Psoas muscle (tissue), 8 donors: Measurements from ENCODE around the gene HLA-DQA1. TPM values are rescaled to one million over a fixed set of nuclear protein-coding genes. Genes with fewer than 3 reads are reported as not detected.

Source experiments
- ATAC-seq, 4 donors: fragments of 200-7000 bp; cut with Tn5 transposase; one replicate each; pipeline ENCODE4 v1.9.1; 2020; ENCODE audit warnings: moderate library complexity in 3 of 4, mild to moderate bottlenecking in 2 of 4
- DNase-seq, 2 donors: peaks; one replicate each; pipeline ENCODE4 v3.0.0-alpha.2; 2020
- H3K27ac ChIP-seq: fragments of 200-600 bp; one replicate; pipeline ENCODE4 v1.8.0; 2022
- H3K27me3 ChIP-seq, 3 donors: fragments of 200-600 bp in 1 of 3; one replicate each; pipeline versions ENCODE4 v1.6.1 to v1.8.0; 2013 to 2022; ENCODE audit warnings: low read length in 2 of 3, mild to moderate bottlenecking in 2 of 3, moderate library complexity in 1 of 3; ENCODE audit not compliant: insufficient read depth in 3 of 3
- H3K36me3 ChIP-seq, 2 donors: fragments of 200-600 bp in 1 of 2; one replicate each; pipeline versions ENCODE4 v1.6.1 to v1.8.0; 2013 to 2022; ENCODE audit warnings: low read depth in 1 of 2, mild to moderate bottlenecking in 1 of 2, moderate library complexity in 1 of 2; ENCODE audit not compliant: insufficient read depth in 1 of 2
- H3K4me1 ChIP-seq: fragments of 200-600 bp; one replicate; pipeline ENCODE4 v1.8.0; 2022
- H3K4me3 ChIP-seq: fragments of 200-600 bp; one replicate; pipeline ENCODE4 v1.8.0; 2022; ENCODE audit warnings: mild to moderate bottlenecking
- H3K9me3 ChIP-seq: fragments of 200-600 bp; one replicate; pipeline ENCODE4 v1.8.0; 2022
- WGBS, 3 donors: extraction: QIAGEN DNeasy Blood & Tissue Kit; methylation state at CpG; one replicate each; pipeline versions ENCODE4 v1.1.6 to v1.1.7; 2013; 5-methylcytosine and 5-hydroxymethylcytosine counted together
- intact Hi-C, 2 donors: fragments of 100-400 bp; cut with DNase I; formaldehyde crosslinking; loops; one replicate each; pipeline versions ENCODE4 v1.11.0 to v1.14.2; 2022
- polyA plus RNA-seq, 3 donors: library from polyadenylated mRNA; stranded (reverse); fragments of 200-250 nt; gene quantifications; one replicate each; pipeline ENCODE4 v1.2.3, GENCODE V29; 2013
- total RNA-seq, 4 donors: library from RNA; stranded (reverse); fragmentation: NEBNext Ultra II Directional in 2 of 4; extraction: Animal tissue kit (Norgen Biotek cat#: 25700) in 2 of 4; gene quantifications; one replicate each; pipeline versions ENCODE4 v1.2.1 to v1.2.4, GENCODE V29; 2021 to 2023
- TF ChIP-seq, protein P1 (sequence below): fragments of 200-600 bp; IDR thresholded peaks from one replicate; pipeline ENCODE4 v1.8.0; 2022; ENCODE audit warnings: antibody characterized with exemption
- donor health status: healthy with polysubstance abuse.
- donor health status: DM: no; HTN: no; CAD: no; lungs with moderate emphysema.
- donor health status: Bipolar disorder and iron deficiency.
- donor health status: healthy.
- donor health status: DM: yes; HTN: yes; CAD: no.
- donor health status: DM: no; HTN: no; CAD: no.
- donor health status: DM: no; HTN: no; CAD: no.
- donor health status: DM: yes; HTN: yes; CAD: no.

The HLA-DQA1 gene
- total and polyA plus RNA-seq, 7 donors = 1.3 to 7.8 (median 5.9) TPM

DNA sequence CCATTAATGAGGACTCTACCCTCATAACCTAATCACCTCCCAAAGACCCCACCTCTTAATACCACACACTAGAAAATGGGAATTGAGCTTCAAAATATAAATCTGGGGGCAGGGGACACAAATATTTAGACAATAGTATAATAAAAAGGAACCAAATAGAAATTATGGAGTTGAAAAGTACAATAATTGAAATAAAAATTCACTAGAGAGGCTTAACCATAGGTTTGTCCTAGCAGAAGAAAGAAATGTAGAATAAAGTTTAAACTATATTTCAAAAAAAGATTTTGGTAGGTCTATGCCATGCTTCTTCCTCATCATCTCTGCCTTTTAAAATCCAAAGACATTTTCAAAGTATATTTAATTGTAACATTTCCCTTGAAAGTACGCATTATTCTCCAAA, 19.5 kb upstream of the HLA-DQA1 start:
- WGBS, 3 donors = 41 to 97% (median 47%) methylated on average over 1 of the region's 1 CpG
- DNase-seq = no peak
- H3K27ac ChIP-seq = no peak overlapping the region
- no peaks in the 10 kb centered on the region for H3K4me1 ChIP-seq
- no peaks in the 10 kb centered on the region for H3K9me3 ChIP-seq
- no peak overlapping the region for H3K4me3 ChIP-seq
- no peaks in the 10 kb centered on the region for H3K27me3 ChIP-seq
- TF ChIP-seq, protein P1, sequence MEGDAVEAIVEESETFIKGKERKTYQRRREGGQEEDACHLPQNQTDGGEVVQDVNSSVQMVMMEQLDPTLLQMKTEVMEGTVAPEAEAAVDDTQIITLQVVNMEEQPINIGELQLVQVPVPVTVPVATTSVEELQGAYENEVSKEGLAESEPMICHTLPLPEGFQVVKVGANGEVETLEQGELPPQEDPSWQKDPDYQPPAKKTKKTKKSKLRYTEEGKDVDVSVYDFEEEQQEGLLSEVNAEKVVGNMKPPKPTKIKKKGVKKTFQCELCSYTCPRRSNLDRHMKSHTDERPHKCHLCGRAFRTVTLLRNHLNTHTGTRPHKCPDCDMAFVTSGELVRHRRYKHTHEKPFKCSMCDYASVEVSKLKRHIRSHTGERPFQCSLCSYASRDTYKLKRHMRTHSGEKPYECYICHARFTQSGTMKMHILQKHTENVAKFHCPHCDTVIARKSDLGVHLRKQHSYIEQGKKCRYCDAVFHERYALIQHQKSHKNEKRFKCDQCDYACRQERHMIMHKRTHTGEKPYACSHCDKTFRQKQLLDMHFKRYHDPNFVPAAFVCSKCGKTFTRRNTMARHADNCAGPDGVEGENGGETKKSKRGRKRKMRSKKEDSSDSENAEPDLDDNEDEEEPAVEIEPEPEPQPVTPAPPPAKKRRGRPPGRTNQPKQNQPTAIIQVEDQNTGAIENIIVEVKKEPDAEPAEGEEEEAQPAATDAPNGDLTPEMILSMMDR = no peak
- no peaks in the 10 kb centered on the region for H3K36me3 ChIP-seq
- ATAC-seq = no peak
- intact Hi-C loops = no loop called here

DNA sequence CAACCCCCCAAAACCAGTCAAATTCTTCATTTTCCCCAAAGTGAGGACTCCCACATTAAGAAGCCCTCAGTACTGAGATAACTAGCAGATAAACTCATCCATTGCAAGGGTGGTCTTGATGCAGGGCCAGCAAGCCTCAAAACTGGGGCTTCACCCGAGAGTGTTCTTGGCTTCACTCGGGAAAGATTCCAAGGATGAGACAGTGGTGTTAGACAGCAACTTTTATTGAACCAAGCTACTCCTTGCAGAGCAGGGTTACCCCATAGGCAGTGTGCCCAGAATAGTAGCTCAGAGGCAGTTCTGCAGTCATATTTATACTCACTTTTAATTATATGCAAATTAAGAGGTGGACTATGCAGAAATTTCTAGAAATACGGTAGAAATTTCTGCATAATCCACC, 15.8 kb upstream of the HLA-DQA1 start:
- H3K4me1 ChIP-seq = no peaks in the 10 kb centered on the region
- no peak overlapping the region for H3K27ac ChIP-seq
- no peaks in the 10 kb centered on the region for H3K9me3 ChIP-seq
- no peaks in the 10 kb centered on the region for H3K36me3 ChIP-seq
- DNase-seq (no peak), ATAC-seq (no peak)
- TF ChIP-seq, protein P1 = no peak
- intact Hi-C loops = no loop called here
- no peak overlapping the region for H3K4me3 ChIP-seq
- WGBS, 3 donors = 20 to 33% (median 31%) methylated on average over 3 of the region's 3 CpGs
- H3K27me3 ChIP-seq = no peaks in the 10 kb centered on the region

DNA sequence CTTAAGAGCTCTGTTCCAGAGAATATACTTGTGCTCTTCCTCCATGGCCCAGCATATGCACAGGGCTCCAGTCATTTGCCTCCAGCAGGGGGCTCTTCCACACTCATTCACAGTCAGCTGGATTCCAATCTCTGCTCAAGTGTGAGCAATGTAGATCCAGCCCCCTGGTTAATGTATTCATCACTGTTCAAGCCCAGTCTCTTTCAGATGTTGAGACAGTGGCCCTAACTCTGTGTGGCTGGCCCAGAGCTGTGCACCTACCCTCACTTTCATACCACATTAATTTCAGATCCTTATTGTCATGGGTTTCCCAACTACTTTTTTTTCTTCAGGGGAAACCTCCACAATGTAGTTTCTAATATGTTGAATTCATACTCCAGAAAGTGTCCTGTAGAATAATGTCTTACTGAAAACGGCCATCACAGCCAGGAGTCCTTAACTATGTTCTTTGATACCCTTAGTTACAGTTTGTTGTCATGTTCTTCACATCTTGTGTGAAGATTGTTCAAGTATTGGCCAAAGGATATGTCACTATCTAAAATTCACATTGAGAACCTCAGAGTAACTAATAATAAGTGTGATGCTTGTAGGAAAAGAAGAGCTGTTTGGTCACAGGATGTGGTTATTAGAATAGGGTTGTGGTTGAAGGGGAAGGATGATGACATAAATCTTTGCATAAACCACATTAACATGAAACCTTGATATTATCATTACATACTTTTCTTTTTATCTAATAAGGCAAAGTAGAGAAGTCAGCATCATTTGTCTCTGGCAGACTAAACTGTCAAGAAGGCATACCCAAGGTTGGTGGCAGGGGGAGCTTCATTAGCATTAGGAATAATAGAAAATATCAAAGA, 14.4 kb upstream of the HLA-DQA1 start:
- WGBS, 3 donors = 0 to 41% (median 0%) methylated on average over 1 of the region's 1 CpG
- Histone ChIP-seq H3K4me1 (no peaks in the 10 kb centered on the region), H3K27me3 (no peaks in the 10 kb centered on the region), H3K27ac (no peak overlapping the region), H3K4me3 (no peak overlapping the region), H3K36me3 (no peaks in the 10 kb centered on the region), H3K9me3 (no peaks in the 10 kb centered on the region)
- TF ChIP-seq, protein P1 = peak; percentile 6
- ATAC-seq = peak in 2 of 4 donors; percentile 51 to 67
- DNase-seq = peak in 1 of 2 donors; percentile 57
- intact Hi-C loops = no loop called here

DNA sequence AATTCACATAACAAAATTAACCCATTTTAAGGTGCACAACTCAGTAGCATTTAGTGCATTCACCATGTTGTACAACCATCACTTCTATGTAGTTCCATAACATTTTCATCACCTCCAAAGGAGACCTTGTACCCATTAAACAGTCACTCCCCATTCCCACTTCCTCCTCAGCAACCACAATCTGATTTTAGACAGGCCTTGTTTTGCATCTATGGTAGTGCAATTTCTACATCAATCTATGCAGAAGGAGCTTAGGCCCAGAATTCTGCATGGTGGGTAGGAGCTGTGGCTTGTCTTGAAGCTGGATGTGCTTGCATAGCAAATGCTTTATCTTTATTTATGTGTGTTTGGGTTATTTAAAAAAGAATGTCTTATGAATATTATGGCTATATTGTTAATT, 13.5 kb upstream of the HLA-DQA1 start:
- no peak overlapping the region for H3K4me3 ChIP-seq
- H3K27ac ChIP-seq = no peak overlapping the region
- ATAC-seq (no peak), DNase-seq (no peak)
- intact Hi-C loops = no loop called here
- H3K9me3 ChIP-seq = no peaks in the 10 kb centered on the region
- no peaks in the 10 kb centered on the region for H3K4me1 ChIP-seq
- H3K36me3 ChIP-seq = no peaks in the 10 kb centered on the region
- TF ChIP-seq, protein P1 = no peak
- no peaks in the 10 kb centered on the region for H3K27me3 ChIP-seq

DNA sequence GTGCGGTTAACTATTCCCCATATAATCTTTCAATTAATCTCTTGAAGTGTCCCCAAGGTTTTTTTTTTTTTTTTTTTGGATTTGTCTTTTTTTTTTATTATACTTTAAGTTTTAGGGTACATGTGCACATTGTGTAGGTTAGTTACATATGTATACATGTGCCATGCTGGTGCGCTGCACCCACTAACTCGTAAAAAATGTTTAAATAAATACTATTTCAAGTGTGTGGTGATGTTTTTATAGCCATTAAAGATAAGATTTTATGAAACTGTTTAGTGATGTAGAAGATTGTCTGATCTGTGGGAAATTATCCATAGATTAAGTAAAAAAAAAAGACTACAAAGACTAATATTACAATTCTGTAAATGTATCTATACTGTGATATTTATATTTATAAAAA, 12.6 kb upstream of the HLA-DQA1 start:
- H3K4me3 ChIP-seq = no peak overlapping the region
- TF ChIP-seq, protein P1 = no peak
- no peaks in the 10 kb centered on the region for H3K4me1 ChIP-seq
- intact Hi-C loops = no loop called here
- DNase-seq (no peak), ATAC-seq (no peak)
- no peaks in the 10 kb centered on the region for H3K9me3 ChIP-seq
- 0% methylated on average over 1 of the region's 3 CpGs; no CpG with 5 or more reads in 1 of the 3 donors for WGBS, 3 donors
- H3K36me3 ChIP-seq = no peaks in the 10 kb centered on the region
- H3K27ac ChIP-seq = no peak overlapping the region
- H3K27me3 ChIP-seq = no peaks in the 10 kb centered on the region
